T-cell (primary cell): ENCODE measurements around the gene NFIA. TPM values are rescaled to one million over a fixed set of nuclear protein-coding genes. Genes with fewer than 3 reads are reported as not detected.

Source experiments
- ATAC-seq, 4 experiments: fragments of 200-7000 bp in 3 of 4; fragments of 150-1000 bp in 1 of 4; cut with Tn5 transposase; replicated peaks in 1 of 4; 1 replicate in 3 of 4; 2 replicates in 1 of 4; pipeline ENCODE4 v1.10.0; 2021; ENCODE audit warnings: moderate library complexity in 3 of 4, mild to moderate bottlenecking in 2 of 4, moderate number of reproducible peaks in 1 of 4
- CTCF ChIA-PET, 2 donors: fragments of 300-600 bp; sonication (Branson Sonifier 250); formaldehyde crosslinking; loops; one replicate each; lab custom pipeline; 2022; ENCODE audit warnings: antibody characterized with exemption in 2 of 2; lab: Charles Lee
- POLR2A ChIA-PET, 2 donors: fragments of 300-600 bp; sonication (Branson Sonifier 250); formaldehyde crosslinking; loops; one replicate each; lab custom pipeline; 2022; ENCODE audit warnings: antibody characterized with exemption in 2 of 2; lab: Charles Lee
- DNase-seq, 35 experiments: peaks; one replicate each; pipeline versions ENCODE4 v3.0.0 to v3.0.0-alpha.2; 2013 to 2023
- H3K27ac ChIP-seq: one replicate; pipeline ENCODE4 v1.5.1; 2013; ENCODE audit warnings: low read length
- H3K27me3 ChIP-seq, 2 experiments: replicated peaks in 1 of 2; 1 replicate in 1 of 2; 2 replicates in 1 of 2; pipeline versions ENCODE4 v1.6.1 to v1.7.0; 2013; ENCODE audit warnings: low read length in 1 of 2, mixed read lengths in 1 of 2; ENCODE audit not compliant: control insufficient read depth in 2 of 2, insufficient read depth in 2 of 2; ENCODE audit errors: extremely low read depth in 1 of 2
- H3K36me3 ChIP-seq, 2 donors: 1 replicate in 1 of 2; 2 replicates in 1 of 2; pipeline versions ENCODE4 v1.6.1 to v1.7.0; 2013; ENCODE audit warnings: low read length in 1 of 2; ENCODE audit not compliant: control insufficient read depth in 2 of 2, insufficient read depth in 1 of 2; ENCODE audit errors: extremely low read depth in 1 of 2
- H3K4me1 ChIP-seq, 2 experiments: 1 replicate in 1 of 2; 2 replicates in 1 of 2; pipeline versions ENCODE4 v1.6.1 to v1.7.0; 2013; ENCODE audit warnings: low read length in 2 of 2, mixed read lengths in 1 of 2; ENCODE audit not compliant: insufficient read depth in 2 of 2, control insufficient read depth in 1 of 2; ENCODE audit errors: extremely low read depth in 1 of 2
- H3K4me3 ChIP-seq, 2 donors: 1 replicate in 1 of 2; 2 replicates in 1 of 2; pipeline versions ENCODE4 v1.5.1 to v1.7.0; 2013; ENCODE audit warnings: mild to moderate bottlenecking in 2 of 2, low read length in 1 of 2, moderate library complexity in 1 of 2; ENCODE audit not compliant: control insufficient read depth in 1 of 2; ENCODE audit errors: extremely low read depth in 1 of 2
- H3K9me3 ChIP-seq: 2 replicates; pipeline ENCODE4 v1.7.0; 2013
- H3K27ac Mint-ChIP-seq, 2 donors: one replicate each; pipeline ENCODE4 v1.8.0; 2020 to 2021; ENCODE audit warnings: mild to moderate bottlenecking in 2 of 2, mixed read lengths in 2 of 2
- H3K27me3 Mint-ChIP-seq, 2 donors: one replicate each; pipeline ENCODE4 v1.8.0; 2021 to 2022; ENCODE audit warnings: mixed read lengths in 2 of 2
- H3K36me3 Mint-ChIP-seq: one replicate; pipeline ENCODE4 v1.8.0; 2021; ENCODE audit warnings: mixed read lengths
- H3K4me1 Mint-ChIP-seq, 3 donors: one replicate each; pipeline ENCODE4 v1.8.0; 2020 to 2022; ENCODE audit warnings: mixed read lengths in 3 of 3, mild to moderate bottlenecking in 1 of 3
- H3K4me3 Mint-ChIP-seq, 3 donors: one replicate each; pipeline ENCODE4 v1.8.0; 2020 to 2022; ENCODE audit warnings: mild to moderate bottlenecking in 3 of 3, mixed read lengths in 3 of 3, moderate library complexity in 3 of 3
- H3K9me3 Mint-ChIP-seq, 3 donors: one replicate each; pipeline ENCODE4 v1.8.0; 2020 to 2022; ENCODE audit warnings: mixed read lengths in 3 of 3
- WGBS: methylation state at CpG from one replicate; pipeline ENCODE4 v1.1.5; 2013; ENCODE audit warnings: missing lambda C conversion rate; ENCODE audit not compliant: insufficient coverage; 5-methylcytosine and 5-hydroxymethylcytosine counted together
- total RNA-seq, 35 experiments: library from RNA in 6 of 35; stranded (reverse) in 6 of 35; fragments of 120-200 nt in 1 of 35; gene quantifications; one replicate each; pipeline versions ENCODE4 v1.2.1 to v1.2.4 and lab custom pipeline; 2013 to 2026

NFIA gene
- total RNA-seq, 5 donors from 2014 or later (not counting 1 experiment from before 2014, with no cell fraction given): 5.1 to 10.1 (median 7.1) TPM

DNA sequence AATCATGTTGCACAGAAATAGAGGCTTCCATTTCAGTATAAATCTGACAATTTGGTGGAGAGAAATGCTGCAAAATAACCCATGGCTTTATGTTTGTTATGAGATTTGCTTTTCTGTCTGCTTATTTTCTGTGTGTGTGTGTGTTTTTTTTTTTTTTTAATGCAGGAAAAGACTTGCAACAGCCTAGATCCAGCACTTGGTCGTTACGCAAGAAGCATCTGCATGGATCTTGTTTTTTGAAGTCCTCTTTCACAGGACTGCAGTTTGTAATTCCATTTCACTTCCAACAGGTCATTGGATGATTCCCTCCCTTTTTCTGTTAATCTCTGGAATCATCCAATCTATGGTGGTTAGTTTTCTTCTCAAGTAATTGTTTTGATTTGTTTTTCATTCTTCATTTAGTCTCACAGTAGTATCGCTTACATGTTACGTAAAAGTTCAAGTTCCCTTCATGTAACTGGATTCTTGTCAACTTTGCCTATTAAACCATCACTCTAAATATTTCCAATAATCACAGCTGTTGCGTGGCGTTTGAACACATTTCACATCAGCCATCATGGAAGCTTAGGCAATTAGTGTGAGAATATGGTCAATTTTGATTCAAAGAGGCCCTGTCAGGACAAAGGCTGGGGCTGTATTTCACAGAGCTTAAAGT lies 312.9 kb downstream of the NFIA start:
- Mint-ChIP-seq H3K27ac (no peak overlapping the region), H3K4me3 (no peak overlapping the region), H3K4me1 (no peaks in the 10 kb centered on the region), H3K27me3 (no peaks in the 10 kb centered on the region), H3K9me3 (no peaks in the 10 kb centered on the region), H3K36me3 (no peaks in the 10 kb centered on the region)
- POLR2A ChIA-PET: no interaction called here
- Histone ChIP-seq H3K4me3 (no peak overlapping the region), H3K4me1 (no peaks in the 10 kb centered on the region), H3K27ac (no peak overlapping the region), H3K36me3 (no peaks in the 10 kb centered on the region), H3K27me3 (no peaks in the 10 kb centered on the region), H3K9me3 (no peaks in the 10 kb centered on the region)
- ATAC-seq (no peak), DNase-seq (no peak)
- no CpG with 5 or more reads among the region's 6 CpGs for WGBS
- CTCF ChIA-PET: no interaction called here

DNA sequence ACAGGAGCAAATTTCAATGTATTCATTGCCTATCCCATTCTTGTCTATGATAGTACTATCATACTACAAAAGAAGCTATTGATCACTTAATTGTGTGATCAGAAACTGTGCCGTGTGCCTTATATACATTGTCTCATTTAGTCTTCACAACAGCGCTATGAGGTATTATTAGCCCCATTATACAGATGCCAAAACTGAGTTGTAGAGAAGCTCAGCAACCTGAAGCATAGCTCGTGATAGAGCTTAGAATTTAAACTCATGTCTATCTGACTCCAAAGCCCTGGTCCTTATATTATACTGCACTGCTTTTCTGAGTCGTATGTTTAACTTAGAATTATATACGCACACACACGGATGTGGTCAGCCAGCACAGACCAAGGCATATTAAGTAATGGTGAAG lies 315.1 kb downstream of the NFIA start:
- H3K4me3 ChIP-seq: no peak overlapping the region
- H3K27me3 ChIP-seq: no peaks in the 10 kb centered on the region
- Mint-ChIP-seq H3K9me3 (no peaks in the 10 kb centered on the region), H3K4me3 (no peak overlapping the region), H3K4me1 (no peaks in the 10 kb centered on the region), H3K27ac (no peak overlapping the region), H3K36me3 (peaks cover 6% of the 10 kb centered on the region), H3K27me3 (no peaks in the 10 kb centered on the region)
- no peaks in the 10 kb centered on the region for H3K36me3 ChIP-seq
- WGBS: 84% methylated on average over 5 of the region's 6 CpGs
- no peaks in the 10 kb centered on the region for H3K9me3 ChIP-seq
- CTCF ChIA-PET: no interaction called here
- ATAC-seq (no peak), DNase-seq (no peak)
- no peaks in the 10 kb centered on the region for H3K4me1 ChIP-seq
- POLR2A ChIA-PET: no interaction called here
- no peak overlapping the region for H3K27ac ChIP-seq

DNA sequence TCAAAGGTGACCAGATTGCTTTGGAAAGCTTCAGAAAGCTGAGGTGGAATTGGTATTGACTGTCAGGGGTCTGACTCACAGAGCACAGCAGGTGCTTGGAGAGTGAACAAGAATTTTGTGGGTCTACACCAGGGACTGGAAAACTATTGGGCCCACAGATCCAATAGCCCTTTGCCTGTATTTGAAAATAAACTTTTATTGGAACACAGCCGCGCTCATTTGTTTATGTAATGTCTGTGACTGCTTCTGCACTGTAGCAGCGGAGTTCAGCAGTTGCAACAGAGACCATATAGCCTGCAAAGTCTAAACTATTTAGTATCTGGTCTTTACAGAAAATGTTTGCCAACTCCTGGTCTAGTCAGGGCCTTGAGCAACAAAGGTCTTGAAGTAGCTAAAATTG lies 315.6 kb downstream of the NFIA start:
- ChIA-PET CTCF (no interaction called here), POLR2A (no interaction called here)
- Histone ChIP-seq H3K9me3 (no peaks in the 10 kb centered on the region), H3K4me1 (no peaks in the 10 kb centered on the region), H3K36me3 (no peaks in the 10 kb centered on the region), H3K4me3 (no peak overlapping the region), H3K27me3 (no peaks in the 10 kb centered on the region), H3K27ac (no peak overlapping the region)
- ATAC-seq (no peak), DNase-seq (no peak)
- 89% methylated on average over 3 of the region's 3 CpGs for WGBS
- Mint-ChIP-seq H3K4me1 (no peaks in the 10 kb centered on the region), H3K9me3 (no peaks in the 10 kb centered on the region), H3K27ac (no peak overlapping the region), H3K27me3 (no peaks in the 10 kb centered on the region), H3K36me3 (peaks cover 6% of the 10 kb centered on the region), H3K4me3 (no peak overlapping the region)

GRCh38 chr1:61399199-61399598 lies 316.8 kb downstream of the NFIA start:
- CTCF ChIA-PET: no interaction called here
- no peaks in the 10 kb centered on the region for H3K9me3 ChIP-seq
- no peaks in the 10 kb centered on the region for H3K4me1 ChIP-seq
- Mint-ChIP-seq H3K4me1 (no peaks in the 10 kb centered on the region), H3K27me3 (no peaks in the 10 kb centered on the region), H3K36me3 (peaks cover 10% of the 10 kb centered on the region), H3K9me3 (no peaks in the 10 kb centered on the region), H3K4me3 (no peak overlapping the region), H3K27ac (no peak overlapping the region)
- no peaks in the 10 kb centered on the region for H3K27me3 ChIP-seq
- ATAC-seq (no peak), DNase-seq (no peak)
- H3K4me3 ChIP-seq: no peak overlapping the region
- H3K36me3 ChIP-seq: no peaks in the 10 kb centered on the region
- H3K27ac ChIP-seq: no peak overlapping the region
- POLR2A ChIA-PET: no interaction called here
- no CpG with 5 or more reads among the region's 3 CpGs for WGBS

DNA sequence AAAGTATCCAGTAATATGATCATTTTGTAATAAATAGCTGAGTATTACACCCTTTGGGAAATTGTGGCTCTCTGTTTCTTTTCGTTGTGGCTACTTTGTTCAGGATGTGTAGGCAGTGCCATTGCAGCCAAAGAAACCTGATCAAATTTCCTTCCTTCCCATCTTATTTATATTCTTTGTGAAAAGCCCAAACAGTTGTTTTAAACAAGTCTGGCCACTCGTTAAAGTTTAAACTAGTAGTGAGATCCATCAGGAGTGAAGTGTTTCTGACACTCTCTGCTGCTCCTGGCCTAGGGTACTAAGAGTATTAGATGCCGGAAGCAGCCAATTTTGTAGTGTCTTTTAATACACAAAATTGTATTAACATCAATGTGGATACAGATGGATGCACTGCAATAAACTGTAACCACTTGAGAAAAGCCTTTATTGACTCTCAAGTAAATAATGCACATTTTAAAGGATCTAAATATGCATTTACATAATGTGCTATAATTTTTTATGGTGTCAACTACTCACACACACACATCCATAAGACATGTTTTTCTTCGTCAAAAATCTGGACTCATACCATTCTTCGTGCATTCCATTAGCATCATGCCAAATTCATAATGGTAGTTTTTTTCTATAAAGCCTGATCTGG lies 317.9 kb downstream of the NFIA start:
- Mint-ChIP-seq H3K27me3 (no peaks in the 10 kb centered on the region), H3K4me1 (no peaks in the 10 kb centered on the region), H3K4me3 (no peak overlapping the region), H3K27ac (no peak overlapping the region), H3K36me3 (peaks cover 14% of the 10 kb centered on the region), H3K9me3 (no peaks in the 10 kb centered on the region)
- ChIA-PET CTCF (no interaction called here), POLR2A (no interaction called here)
- no peaks in the 10 kb centered on the region for H3K36me3 ChIP-seq
- ATAC-seq (no peak), DNase-seq (no peak)
- WGBS: no CpG with 5 or more reads among the region's 5 CpGs
- no peaks in the 10 kb centered on the region for H3K27me3 ChIP-seq
- no peak overlapping the region for H3K27ac ChIP-seq
- no peaks in the 10 kb centered on the region for H3K9me3 ChIP-seq
- H3K4me1 ChIP-seq: no peaks in the 10 kb centered on the region
- no peak overlapping the region for H3K4me3 ChIP-seq

DNA sequence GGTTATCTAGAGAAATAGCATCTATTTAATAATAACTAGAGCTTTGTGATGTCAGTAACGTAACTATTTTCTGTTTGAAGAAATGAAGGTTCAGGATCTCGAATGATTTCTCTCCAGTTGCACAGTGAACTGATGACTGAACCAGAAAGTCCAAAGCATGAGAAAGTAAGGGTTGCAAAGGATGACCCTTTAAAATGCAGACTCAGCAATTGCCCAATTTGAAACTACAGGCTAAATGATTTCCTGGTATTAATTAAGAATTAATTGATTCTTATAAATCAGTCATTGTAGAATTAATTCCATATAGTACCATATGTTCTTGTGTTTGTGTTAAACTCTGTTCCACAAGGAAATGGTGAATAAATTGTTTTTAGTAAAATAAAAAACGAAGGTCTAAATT lies 318.6 kb downstream of the NFIA start:
- Histone ChIP-seq H3K4me1 (no peaks in the 10 kb centered on the region), H3K36me3 (no peaks in the 10 kb centered on the region), H3K27me3 (no peaks in the 10 kb centered on the region), H3K27ac (no peak overlapping the region), H3K4me3 (no peak overlapping the region), H3K9me3 (no peaks in the 10 kb centered on the region)
- Mint-ChIP-seq H3K27me3 (no peaks in the 10 kb centered on the region), H3K4me1 (no peaks in the 10 kb centered on the region), H3K4me3 (no peak overlapping the region), H3K36me3 (peaks cover 15% of the 10 kb centered on the region), H3K9me3 (no peaks in the 10 kb centered on the region), H3K27ac (no peak overlapping the region)
- ChIA-PET POLR2A (no interaction called here), CTCF (no interaction called here)
- DNase-seq (no peak), ATAC-seq (no peak)
- 100% methylated on average over 1 of the region's 3 CpGs for WGBS
